B cell (primary cell): ENCODE results near the gene TNRC6A.
"Not testable (repeated sequence)": the region's sequence is repeated elsewhere in the genome, so short reads cannot be mapped to it uniquely, and the experiment has no call there.

Source experiments
- CTCF ChIP-seq: fragments of 200-600 bp; IDR thresholded peaks from one replicate; pipeline ENCODE4 v1.8.0; 2022; ENCODE audit warnings: antibody characterized with exemption, mild to moderate bottlenecking
- EZH2 ChIP-seq: IDR thresholded peaks from 2 replicates; pipeline ENCODE4 v1.6.1; 2012; ENCODE audit warnings: borderline replicate concordance, low read depth, mild to moderate bottlenecking, moderate library complexity, low read length; ENCODE audit not compliant: insufficient read depth, poor library complexity, severe bottlenecking

- TF ChIP-seq CTCF, EZH2: not testable (repeated sequence)
Observed at GRCh38 chr16:24749872-24750271, 20.4 kb downstream of the TNRC6A start.
